GM12892 (cell line): ENCODE data around the gene PRRC2A.

Experiments
- POLR2A ChIP-seq: IDR thresholded peaks from 2 replicates; pipeline ENCODE4 v1.6.1; 2011; ENCODE audit warnings: low read depth, low read length, control low read depth
- TAF1 ChIP-seq: IDR thresholded peaks from 2 replicates; pipeline ENCODE4 v1.6.1; 2011; ENCODE audit warnings: low read depth, mild to moderate bottlenecking, control low read depth, low read length, borderline replicate concordance

DNA sequence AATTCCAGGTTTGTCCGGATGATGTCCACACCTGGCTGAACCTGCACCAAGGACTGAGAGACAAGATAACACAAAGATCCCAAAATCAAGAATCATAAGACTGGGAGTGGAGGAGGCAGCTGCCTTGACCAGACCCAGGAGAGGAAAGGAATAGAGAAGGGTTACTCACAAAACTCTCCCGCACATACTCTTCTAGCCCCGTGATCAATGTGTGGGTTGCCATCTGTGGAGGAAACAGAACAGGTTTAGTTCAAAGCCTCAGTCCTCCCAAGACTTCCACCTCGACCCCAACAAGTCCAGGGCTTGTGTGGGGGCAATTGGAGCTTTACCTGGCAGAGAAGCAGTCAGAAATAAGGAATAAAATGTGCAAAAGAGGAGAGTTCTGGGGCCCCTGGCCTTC is 20.9 kb downstream of the PRRC2A start:
- no peak for TF ChIP-seq POLR2A
- no peak for TF ChIP-seq TAF1
